Esophagus muscularis mucosa (tissue), 4 donors: Measurements from ENCODE around the gene ZBTB17. TPM values are rescaled to one million over a fixed set of nuclear protein-coding genes. Genes with fewer than 3 reads are reported as not detected.

ENCODE experiments used
- DNase-seq: peaks from one replicate; pipeline ENCODE4 v3.0.0-alpha.2; 2017; ENCODE audit errors: extremely low spot score
- H3K27ac ChIP-seq, 4 donors: fragments of 200-600 bp; sonication (generic); replicated peaks in 1 of 4; 1 replicate in 3 of 4; 2 replicates in 1 of 4; pipeline ENCODE4 v1.5.1; 2016 to 2019; ENCODE audit warnings: mild to moderate bottlenecking in 1 of 4
- H3K27me3 ChIP-seq, 4 donors: fragments of 200-600 bp; sonication (generic); one replicate each; pipeline versions ENCODE4 v1.5.1 to v1.6.0; 2016 to 2019
- H3K36me3 ChIP-seq, 4 donors: fragments of 200-600 bp; sonication (generic); one replicate each; pipeline ENCODE4 v1.5.1; 2016 to 2019
- H3K4me1 ChIP-seq, 4 donors: fragments of 200-600 bp; sonication (generic); one replicate each; pipeline ENCODE4 v1.5.1; 2016 to 2019
- H3K4me3 ChIP-seq, 4 donors: fragments of 200-600 bp; sonication (generic); 1 replicate in 2 of 4; 2 replicates in 2 of 4; pipeline ENCODE4 v1.5.1; 2016 to 2019; ENCODE audit warnings: mild to moderate bottlenecking in 4 of 4, moderate library complexity in 1 of 4
- H3K9me3 ChIP-seq, 4 donors: fragments of 200-600 bp; sonication (generic); 1 replicate in 3 of 4; 2 replicates in 1 of 4; pipeline ENCODE4 v1.5.1; 2016 to 2019
- EP300 ChIP-seq: sonication (generic); formaldehyde crosslinking; IDR thresholded peaks from one replicate; pipeline ENCODE4 v1.6.1; 2017; ENCODE audit warnings: antibody characterized with exemption
- POLR2A ChIP-seq: fragments of 450-650 bp; IDR thresholded peaks from one replicate; pipeline ENCODE4 v1.6.1; 2017; ENCODE audit warnings: antibody characterized with exemption, moderate library complexity, mild to moderate bottlenecking, low read depth
- POLR2AphosphoS5 ChIP-seq, 2 donors: sonication (generic); formaldehyde crosslinking; IDR thresholded peaks; one replicate each; pipeline ENCODE4 v1.6.1; 2017; ENCODE audit warnings: antibody characterized with exemption in 2 of 2
- WGBS: methylation state at CpG from one replicate; pipeline ENCODE4 v1.1.5; 2018; 5-methylcytosine and 5-hydroxymethylcytosine counted together
- intact Hi-C: fragments of 100-400 bp; cut with DNase I; formaldehyde crosslinking; loops from one replicate; pipeline ENCODE4 v1.15.1; 2023
- total RNA-seq, 4 donors: library from RNA; depleted of rRNA; stranded (reverse); fragments of >200 nt; gene quantifications; one replicate each; pipeline versions ENCODE4 v1.1.0 to v1.2.1, GENCODE V29; 2016
- TF ChIP-seq, protein P1 (sequence below), 3 experiments: fragments of 200-600 bp in 2 of 3; fragments of 450-650 bp in 1 of 3; sonication (generic) in 2 of 3; IDR thresholded peaks; one replicate each; pipeline ENCODE4 v1.5.1; 2017 to 2019; ENCODE audit warnings: antibody characterized with exemption in 3 of 3, mild to moderate bottlenecking in 2 of 3, moderate library complexity in 1 of 3

Gene ZBTB17
- total RNA-seq, 4 donors from 2014 or later, result 29.5 to 40.8 (median 34.6) TPM

- intact Hi-C loops, result loop anchor here (5.0 kb wide), 1 partner anchor 138 kb away; no protein-coding TSS in a partner anchor
- H3K4me3 ChIP-seq, result peak overlapping the region; percentile 75 to 98 (median 84)
- DNase-seq, result no peak
- H3K4me1 ChIP-seq, result peaks cover 10 to 32% (median 30%) of the 10 kb centered on the region in 4 donors
- WGBS, result 1% methylated on average over 9 of the region's 47 CpGs
- no peaks in the 10 kb centered on the region for H3K9me3 ChIP-seq
- TF ChIP-seq, protein P1, sequence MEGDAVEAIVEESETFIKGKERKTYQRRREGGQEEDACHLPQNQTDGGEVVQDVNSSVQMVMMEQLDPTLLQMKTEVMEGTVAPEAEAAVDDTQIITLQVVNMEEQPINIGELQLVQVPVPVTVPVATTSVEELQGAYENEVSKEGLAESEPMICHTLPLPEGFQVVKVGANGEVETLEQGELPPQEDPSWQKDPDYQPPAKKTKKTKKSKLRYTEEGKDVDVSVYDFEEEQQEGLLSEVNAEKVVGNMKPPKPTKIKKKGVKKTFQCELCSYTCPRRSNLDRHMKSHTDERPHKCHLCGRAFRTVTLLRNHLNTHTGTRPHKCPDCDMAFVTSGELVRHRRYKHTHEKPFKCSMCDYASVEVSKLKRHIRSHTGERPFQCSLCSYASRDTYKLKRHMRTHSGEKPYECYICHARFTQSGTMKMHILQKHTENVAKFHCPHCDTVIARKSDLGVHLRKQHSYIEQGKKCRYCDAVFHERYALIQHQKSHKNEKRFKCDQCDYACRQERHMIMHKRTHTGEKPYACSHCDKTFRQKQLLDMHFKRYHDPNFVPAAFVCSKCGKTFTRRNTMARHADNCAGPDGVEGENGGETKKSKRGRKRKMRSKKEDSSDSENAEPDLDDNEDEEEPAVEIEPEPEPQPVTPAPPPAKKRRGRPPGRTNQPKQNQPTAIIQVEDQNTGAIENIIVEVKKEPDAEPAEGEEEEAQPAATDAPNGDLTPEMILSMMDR (IDR thresholded peaks at IDR 0.05), result peak in 1 of 3 experiments; percentile 8
- no peak for TF ChIP-seq POLR2A
- TF ChIP-seq EP300, result no peak
- H3K27ac ChIP-seq, result peak overlapping the region; percentile 80 to 89 (median 86)
- peaks cover 0 to 25% (median 19%) of the 10 kb centered on the region in 4 donors for H3K36me3 ChIP-seq
- H3K27me3 ChIP-seq, result no peaks in the 10 kb centered on the region
Observed at GRCh38 chr1:15975358-15975804, 520 bp downstream of the ZBTB17 start.

DNA sequence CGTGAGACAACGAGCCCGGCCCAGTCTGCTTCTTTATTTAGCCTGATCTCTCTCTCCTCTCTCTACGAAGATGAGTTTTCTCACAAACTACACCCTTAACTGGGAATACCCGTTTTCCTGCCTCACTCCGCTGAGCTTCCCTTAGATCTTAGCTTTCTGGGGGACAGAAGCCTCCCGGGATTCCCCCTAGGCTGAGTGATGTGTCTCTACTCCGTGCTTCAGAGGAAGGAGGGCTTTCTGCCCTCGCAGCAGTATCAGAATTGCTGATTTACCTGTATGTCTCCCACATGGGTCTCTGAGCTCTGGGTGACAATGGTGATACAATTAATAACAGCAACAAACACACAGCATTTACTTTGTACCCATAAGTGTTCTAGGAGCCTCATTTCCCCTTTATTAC is 1.0 kb downstream of the ZBTB17 start:
- intact Hi-C loops, result loop anchor here (5.0 kb wide), 1 partner anchor 138 kb away; no protein-coding TSS in a partner anchor
- peaks cover 10 to 32% (median 30%) of the 10 kb centered on the region in 4 donors for H3K4me1 ChIP-seq
- no peaks in the 10 kb centered on the region for H3K9me3 ChIP-seq
- peak overlapping the region; percentile 75 to 98 (median 84) for H3K4me3 ChIP-seq
- peak overlapping the region in 2 of 4 donors; percentile 84 to 89 for H3K27ac ChIP-seq
- peaks cover 0 to 30% (median 21%) of the 10 kb centered on the region in 4 donors for H3K36me3 ChIP-seq
- WGBS, result 32% methylated on average over 9 of the region's 9 CpGs
- DNase-seq, result no peak
- TF ChIP-seq, protein P1 (IDR thresholded peaks at IDR 0.05), result no peak
- TF ChIP-seq POLR2AphosphoS5 (IDR thresholded peaks at IDR 0.05) (no peak), POLR2A (no peak), EP300 (no peak)
- H3K27me3 ChIP-seq, result no peaks in the 10 kb centered on the region

GRCh38 chr1:15973772-15974171 is 2.1 kb downstream of the ZBTB17 start:
- peaks cover 10 to 32% (median 30%) of the 10 kb centered on the region in 4 donors for H3K4me1 ChIP-seq
- TF ChIP-seq POLR2AphosphoS5 (IDR thresholded peaks at IDR 0.05), result no peak
- TF ChIP-seq POLR2A, result no peak
- TF ChIP-seq, protein P1 (IDR thresholded peaks at IDR 0.05), result no peak
- no peak for TF ChIP-seq EP300
- WGBS, result 93% methylated on average over 4 of the region's 4 CpGs
- intact Hi-C loops, result no loop called here
- H3K4me3 ChIP-seq, result no peak overlapping the region
- H3K9me3 ChIP-seq, result no peaks in the 10 kb centered on the region
- H3K27me3 ChIP-seq, result no peaks in the 10 kb centered on the region
- no peak overlapping the region for H3K27ac ChIP-seq
- DNase-seq, result no peak
- peaks cover 0 to 41% (median 30%) of the 10 kb centered on the region in 4 donors for H3K36me3 ChIP-seq

GRCh38 chr1:15972409-15972808 is 3.5 kb downstream of the ZBTB17 start:
- H3K36me3 ChIP-seq, result peaks cover 0 to 48% (median 35%) of the 10 kb centered on the region in 4 donors
- no peaks in the 10 kb centered on the region for H3K27me3 ChIP-seq
- no peak overlapping the region for H3K27ac ChIP-seq
- TF ChIP-seq EP300 (no peak), POLR2AphosphoS5 (IDR thresholded peaks at IDR 0.05) (no peak), POLR2A (no peak)
- TF ChIP-seq, protein P1 (IDR thresholded peaks at IDR 0.05), result no peak
- H3K9me3 ChIP-seq, result no peaks in the 10 kb centered on the region
- 100% methylated on average over 1 of the region's 1 CpG for WGBS
- peaks cover 10 to 41% (median 35%) of the 10 kb centered on the region in 4 donors for H3K4me1 ChIP-seq
- H3K4me3 ChIP-seq, result no peak overlapping the region
- intact Hi-C loops, result no loop called here
- no peak for DNase-seq

GRCh38 chr1:15970911-15971310 is 5.0 kb downstream of the ZBTB17 start:
- intact Hi-C loops, result no loop called here
- Histone ChIP-seq H3K4me1 (peaks cover 15 to 54% (median 44%) of the 10 kb centered on the region in 4 donors), H3K36me3 (peaks cover 0 to 51% (median 35%) of the 10 kb centered on the region in 4 donors), H3K27me3 (no peaks in the 10 kb centered on the region), H3K4me3 (no peak overlapping the region), H3K27ac (no peak overlapping the region), H3K9me3 (no peaks in the 10 kb centered on the region)
- TF ChIP-seq, protein P1 (IDR thresholded peaks at IDR 0.05), result no peak
- no peak for TF ChIP-seq POLR2A
- no peak for TF ChIP-seq EP300
- TF ChIP-seq POLR2AphosphoS5 (IDR thresholded peaks at IDR 0.05), result no peak
- no peak for DNase-seq
